GM12874 (cell line): ENCODE results near the gene FGF12.

Experiments
- CTCF ChIP-seq: IDR thresholded peaks from 2 replicates; pipeline ENCODE4 v1.5.1; 2011; ENCODE audit warnings: low read depth, mild to moderate bottlenecking, control low read depth, low read length, moderate library complexity; ENCODE audit not compliant: insufficient read depth

The FGF12 gene

DNA sequence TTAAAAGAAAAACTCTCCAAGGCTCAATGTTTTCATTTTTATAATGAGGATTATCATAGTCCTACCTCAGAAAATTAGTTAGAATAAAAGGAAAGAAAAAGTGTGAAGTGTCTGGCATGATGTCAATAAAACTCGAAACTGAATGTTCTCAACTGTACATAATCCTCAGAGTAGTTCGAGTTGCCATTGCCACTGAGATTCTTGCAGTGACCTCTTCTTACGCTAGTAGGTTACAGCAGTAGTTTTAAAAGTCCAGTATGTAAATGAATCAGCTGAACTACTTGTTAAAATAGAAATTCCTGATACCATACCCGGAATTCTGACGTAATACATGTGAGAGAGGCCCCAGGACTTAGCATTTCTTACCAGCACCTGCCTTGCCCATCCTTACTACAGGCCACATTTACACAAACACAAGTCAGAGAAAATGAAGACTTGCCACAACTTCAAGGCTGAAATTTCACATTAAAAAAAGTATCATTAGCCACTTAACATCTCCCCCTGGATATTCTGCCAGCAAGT, 502.6 kb downstream of the FGF12 start:
- no peak for TF ChIP-seq CTCF

- TF ChIP-seq CTCF, result no peak
These were observed 503.5 kb downstream of the FGF12 start for GRCh38 chr3:192223815-192224214.

DNA sequence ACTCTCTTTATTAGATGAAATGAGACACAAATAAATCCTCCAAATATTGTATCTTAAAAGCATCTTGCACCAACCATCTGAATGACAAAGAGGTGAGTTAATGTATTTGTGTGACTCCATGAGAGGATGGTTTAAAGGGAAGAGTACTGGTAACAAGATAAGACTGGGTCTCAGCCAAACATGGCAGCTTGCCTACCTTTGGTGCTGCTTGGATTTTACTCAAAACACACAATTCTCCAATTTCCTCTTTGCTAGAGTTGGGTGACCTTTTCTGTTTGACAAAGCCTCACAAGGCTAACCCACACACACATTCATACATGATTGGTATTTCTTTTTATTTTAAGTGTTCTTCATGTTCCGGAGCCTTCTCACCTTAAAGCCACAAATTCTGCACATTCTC, 506.4 kb downstream of the FGF12 start:
- no peak for TF ChIP-seq CTCF

DNA sequence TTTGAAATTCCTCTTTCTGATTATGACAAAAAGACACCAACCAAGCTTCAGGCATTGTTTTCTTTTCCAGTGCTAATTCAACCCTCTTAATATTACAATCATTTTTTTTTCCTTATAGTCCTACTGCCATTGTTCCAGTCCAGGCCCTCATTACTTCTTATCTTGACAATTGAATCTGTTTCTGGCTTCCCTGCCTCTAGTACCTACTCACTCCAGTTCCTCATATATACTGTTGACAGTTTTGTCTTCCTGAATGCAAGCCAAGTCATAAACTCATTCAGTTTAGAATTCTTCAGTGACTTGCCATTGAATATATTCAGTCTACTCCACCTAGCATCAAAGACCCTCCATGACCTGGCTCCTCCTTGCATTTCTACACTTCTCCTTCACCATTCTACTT, 507.4 kb downstream of the FGF12 start:
- no peak for TF ChIP-seq CTCF

GRCh38 chr3:192216067-192216466, 511.3 kb downstream of the FGF12 start:
- TF ChIP-seq CTCF, result no peak

- no peak for TF ChIP-seq CTCF
These were observed 514.4 kb downstream of the FGF12 start for GRCh38 chr3:192212979-192213378.

DNA sequence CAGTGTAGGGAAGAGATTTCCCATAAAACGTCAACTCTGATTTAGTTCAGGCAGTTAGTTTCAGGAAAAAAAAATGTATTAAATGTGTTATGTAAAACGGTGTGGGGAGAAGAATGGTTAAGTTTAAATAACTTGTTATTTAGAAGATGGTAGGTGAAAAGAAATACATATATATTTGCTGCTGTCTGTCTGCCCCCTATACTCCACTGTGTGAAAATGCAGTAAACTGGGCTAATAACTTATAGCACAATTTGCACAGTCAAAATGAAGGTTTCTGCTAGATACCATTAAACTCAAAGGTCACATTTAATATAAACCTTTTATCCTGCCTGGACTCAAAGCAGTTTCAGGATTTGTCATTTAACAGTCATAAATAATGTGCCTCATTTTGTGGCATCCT, 515.0 kb downstream of the FGF12 start:
- TF ChIP-seq CTCF, result no peak

GRCh38 chr3:192207651-192208050, 519.7 kb downstream of the FGF12 start:
- no peak for TF ChIP-seq CTCF
